A549 (cell line): Measurements from ENCODE around the gene OR6B1. TPM values are rescaled to one million over a fixed set of nuclear protein-coding genes. Genes with fewer than 3 reads are reported as not detected.

ENCODE experiments used
- ATAC-seq, 2 experiments: fragments of 200-7000 bp in 1 of 2; fragments of >200 bp in 1 of 2; cut with Nextera tagmentation in 1 of 2; cut with Tn5 transposase in 1 of 2; 3 replicates each; pipeline versions ENCODE4 v1.8.0 to v1.9.1; 2018 to 2020; ENCODE audit warnings: mild to moderate bottlenecking in 1 of 2, moderate library complexity in 1 of 2
- CTCF ChIA-PET: fragments of 300-600 bp; sonication (Branson Sonifier 250); formaldehyde crosslinking; extraction: SDS; loops from one replicate; lab custom pipeline; 2021; ENCODE audit warnings: antibody characterized with exemption, inconsistent platforms; lab: Yijun Ruan, JAX
- POLR2A ChIA-PET: fragments of 350-600 bp; formaldehyde crosslinking; extraction: SDS; loops from one replicate; lab custom pipeline; 2021; ENCODE audit warnings: antibody characterized with exemption, inconsistent platforms; lab: Yijun Ruan, JAX
- DNase-seq, 2 experiments: peaks; one replicate each; pipeline versions ENCODE4 v3.0.0 to v3.0.0-alpha.2; 2011 to 2016; ENCODE audit warnings: low read depth in 1 of 2, low spot score in 1 of 2
- FAIRE-seq: peaks from 2 replicates; lab custom pipeline; 2011; peaks lifted over from hg19 to GRCh38; lab: Jason Lieb, UNC
- H3K27ac ChIP-seq, 2 experiments: fragments of >200 bp; sonication (Bioruptor Twin); formaldehyde crosslinking; 3 replicates each; pipeline ENCODE4 v1.5.1; 2016 to 2017
- H3K4me1 ChIP-seq: fragments of >200 bp; sonication (Bioruptor Twin); formaldehyde crosslinking; 3 replicates; pipeline ENCODE4 v1.6.1; 2016
- H3K4me2 ChIP-seq: fragments of >200 bp; sonication (Bioruptor Twin); formaldehyde crosslinking; 3 replicates; pipeline ENCODE4 v1.6.1; 2016
- H3K4me3 ChIP-seq: fragments of >200 bp; sonication (Bioruptor Twin); formaldehyde crosslinking; 3 replicates; pipeline ENCODE4 v1.5.1; 2016
- H3K9me3 ChIP-seq: fragments of >200 bp; sonication (Bioruptor Twin); formaldehyde crosslinking; 3 replicates; pipeline ENCODE4 v1.6.1; 2016
- JUN ChIP-seq, 2 experiments: fragments of >200 bp; sonication (Bioruptor Twin); formaldehyde crosslinking; IDR thresholded peaks; 2 replicates in 1 of 2; 3 replicates in 1 of 2; pipeline ENCODE4 v1.6.1; 2016 to 2017
- MAZ ChIP-seq: fragments of 150-350 bp; IDR thresholded peaks from 2 replicates; pipeline ENCODE4 v1.6.1; 2014; ENCODE audit warnings: antibody characterized with exemption, low read depth, low read length, borderline replicate concordance
- RNF2 ChIP-seq: fragments of 200-600 bp; sonication (generic); IDR thresholded peaks from 2 replicates; pipeline ENCODE4 v1.6.1; 2016; ENCODE audit warnings: low read depth, mild to moderate bottlenecking, antibody characterized with exemption, moderate library complexity, borderline replicate concordance
- WGBS: methylation state at CpG from one replicate; pipeline ENCODE4 v1.1.6; 2017; ENCODE audit errors: missing lambda C conversion rate; 5-methylcytosine and 5-hydroxymethylcytosine counted together
- polyA plus RNA-seq, 4 experiments: library from polyadenylated mRNA; depleted of rRNA in 3 of 4; stranded (reverse); fragments of >200 nt; fragmentation: RNase III in 1 of 4; extraction: RNeasy Plus Mini Kit Qiagen cat#74134 plus additional on column Dnase treatment in 1 of 4; gene quantifications; 2 replicates in 3 of 4; 3 replicates in 1 of 4; pipeline ENCODE4 v1.2.3, GENCODE V29; 2011 to 2017

OR6B1 gene
- polyA plus RNA-seq, 2 of the 4 experiments (the other 2 are of a cell fraction) = not detected

- H3K9me3 ChIP-seq = no peaks in the 10 kb centered on the region; the same call in 2 of the 3 replicates
- H3K4me2 ChIP-seq = no peak overlapping the region
- no peak overlapping the region for H3K4me3 ChIP-seq
- no peak overlapping the region for H3K27ac ChIP-seq
- FAIRE-seq = no peak
- TF ChIP-seq MAZ = no peak
- no peak for TF ChIP-seq JUN (IDR thresholded peaks at IDR 0.05)
- no peak for TF ChIP-seq RNF2
- TF ChIP-seq, all 56 proteins: peak for 0
- CTCF ChIA-PET = no interaction called here
- no peaks in the 10 kb centered on the region for H3K4me1 ChIP-seq
- peak; percentile 64 to 73; a peak in 4 of 6 replicates for ATAC-seq
- whole genome bisulfite sequencing = 4% methylated on average over 3 of the region's 3 CpGs
- POLR2A ChIA-PET = no interaction called here
- peak; percentile 9 to 18 for DNase-seq
Observed at GRCh38 chr7:144057954-144058353, 57.8 kb downstream of the OR6B1 start.

Other genes starting within 250 kb of the OR6B1 start
- gene CTAGE6, start 242.6 kb upstream of the OR6B1 start, polyA plus RNA-seq (2011; rRNA removed) = not detected in 2 replicates
- not detected in 3 replicates for gene CTAGE6, start 242.6 kb upstream of the OR6B1 start, polyA plus RNA-seq (2017; fragmentation: RNase III; extraction: RNeasy Plus Mini Kit Qiagen cat#74134 plus additional on column Dnase treatment)
- gene TCAF1, start 98.1 kb upstream of the OR6B1 start, polyA plus RNA-seq (2011; rRNA removed) = 32.7 and 33.5 TPM in 2 replicates
- gene TCAF1, start 98.1 kb upstream of the OR6B1 start, polyA plus RNA-seq (2017; fragmentation: RNase III; extraction: RNeasy Plus Mini Kit Qiagen cat#74134 plus additional on column Dnase treatment) = 25.8 to 27.9 TPM (median 26.4 TPM) in 3 replicates
- gene OR2F2, start 65.1 kb upstream of the OR6B1 start, polyA plus RNA-seq (2011; rRNA removed) = not detected in 2 replicates
- not detected in 3 replicates for gene OR2F2, start 65.1 kb upstream of the OR6B1 start, polyA plus RNA-seq (2017; fragmentation: RNase III; extraction: RNeasy Plus Mini Kit Qiagen cat#74134 plus additional on column Dnase treatment)
- gene OR2F1, start 45.5 kb upstream of the OR6B1 start, polyA plus RNA-seq (2011; rRNA removed) = not detected in 2 replicates
- not detected in 3 replicates for gene OR2F1, start 45.5 kb upstream of the OR6B1 start, polyA plus RNA-seq (2017; fragmentation: RNase III; extraction: RNeasy Plus Mini Kit Qiagen cat#74134 plus additional on column Dnase treatment)
- not detected in 2 replicates for gene OR2A5, start 48.6 kb downstream of the OR6B1 start, polyA plus RNA-seq (2011; rRNA removed)
- gene OR2A5, start 48.6 kb downstream of the OR6B1 start, polyA plus RNA-seq (2017; fragmentation: RNase III; extraction: RNeasy Plus Mini Kit Qiagen cat#74134 plus additional on column Dnase treatment) = not detected in 3 replicates
- not detected in 2 replicates for gene OR2A25, start 69.5 kb downstream of the OR6B1 start, polyA plus RNA-seq (2011; rRNA removed)
- not detected in 3 replicates for gene OR2A25, start 69.5 kb downstream of the OR6B1 start, polyA plus RNA-seq (2017; fragmentation: RNase III; extraction: RNeasy Plus Mini Kit Qiagen cat#74134 plus additional on column Dnase treatment)
- not detected in 2 replicates for gene OR2A12, start 86.0 kb downstream of the OR6B1 start, polyA plus RNA-seq (2011; rRNA removed)
- gene OR2A12, start 86.0 kb downstream of the OR6B1 start, polyA plus RNA-seq (2017; fragmentation: RNase III; extraction: RNeasy Plus Mini Kit Qiagen cat#74134 plus additional on column Dnase treatment) = not detected in 3 replicates
- not detected in 2 replicates for gene OR2A2, start 109.3 kb downstream of the OR6B1 start, polyA plus RNA-seq (2011; rRNA removed)
- gene OR2A2, start 109.3 kb downstream of the OR6B1 start, polyA plus RNA-seq (2017; fragmentation: RNase III; extraction: RNeasy Plus Mini Kit Qiagen cat#74134 plus additional on column Dnase treatment) = not detected in 3 replicates
- not detected in 2 replicates for gene OR2A14, start 122.9 kb downstream of the OR6B1 start, polyA plus RNA-seq (2011; rRNA removed)
- not detected in 3 replicates for gene OR2A14, start 122.9 kb downstream of the OR6B1 start, polyA plus RNA-seq (2017; fragmentation: RNase III; extraction: RNeasy Plus Mini Kit Qiagen cat#74134 plus additional on column Dnase treatment)
- 0.08 and 0.22 TPM in 2 replicates for gene CTAGE4, start 183.1 kb downstream of the OR6B1 start, polyA plus RNA-seq (2011; rRNA removed)
- gene CTAGE4, start 183.1 kb downstream of the OR6B1 start, polyA plus RNA-seq (2017; fragmentation: RNase III; extraction: RNeasy Plus Mini Kit Qiagen cat#74134 plus additional on column Dnase treatment) = not detected in 3 replicates
- gene ARHGEF35, start 195.5 kb downstream of the OR6B1 start, polyA plus RNA-seq (2011; rRNA removed) = 0.54 and 0.94 TPM in 2 replicates
- gene ARHGEF35, start 195.5 kb downstream of the OR6B1 start, polyA plus RNA-seq (2017; fragmentation: RNase III; extraction: RNeasy Plus Mini Kit Qiagen cat#74134 plus additional on column Dnase treatment) = 0.71 to 1.3 TPM (median 1.2 TPM) in 3 replicates
- gene OR2A42, start 239.3 kb downstream of the OR6B1 start, polyA plus RNA-seq (2011; rRNA removed) = not detected in 2 replicates
- gene OR2A42, start 239.3 kb downstream of the OR6B1 start, polyA plus RNA-seq (2017; fragmentation: RNase III; extraction: RNeasy Plus Mini Kit Qiagen cat#74134 plus additional on column Dnase treatment) = not detected in 3 replicates